Choroid plexus epithelial cell (primary cell): ENCODE data around the gene PTCRA.
A peak's percentile ranks its signal among the peaks of the same experiment; 100 is the strongest.

Experiments
- DNase-seq: peaks from one replicate; pipeline ENCODE4 v3.0.0-alpha.2; 2010; ENCODE audit warnings: low read depth
- H3K4me3 ChIP-seq: 2 replicates; pipeline ENCODE4 v1.5.1; 2011; ENCODE audit warnings: low read depth, mild to moderate bottlenecking, control low read depth, low read length, moderate library complexity
- TF ChIP-seq, protein P1 (sequence below): conservative IDR thresholded peaks from 2 replicates; pipeline ENCODE4 v1.5.1; 2011; ENCODE audit warnings: low read depth, mild to moderate bottlenecking, control low read depth, inconsistent platforms, low read length, moderate library complexity

Gene PTCRA

DNA sequence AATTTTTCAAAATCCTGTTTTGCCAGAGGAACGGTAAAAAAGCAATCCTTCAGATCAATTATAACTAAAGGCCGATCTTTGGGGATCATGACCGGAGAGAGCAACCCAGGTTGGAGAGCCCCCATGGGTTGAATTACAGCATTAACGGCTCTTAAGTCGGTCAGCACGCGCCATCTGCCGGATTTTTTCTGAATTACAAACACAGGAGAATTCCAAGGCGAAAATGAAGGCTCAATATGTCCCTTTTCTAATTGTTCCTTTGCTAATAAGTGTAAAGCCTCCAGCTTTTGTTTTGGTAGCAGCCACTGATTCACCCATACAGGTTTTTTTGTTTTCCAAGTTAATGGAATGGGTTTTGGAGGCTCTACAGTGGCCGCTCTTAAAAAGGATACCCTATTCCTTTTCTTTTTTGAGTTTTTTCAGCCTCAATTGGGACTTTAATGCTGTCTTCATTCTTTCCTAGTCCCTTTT lies 16.9 kb upstream of the PTCRA start:
- DNase-seq, result peak; percentile 78
- TF ChIP-seq, protein P1, sequence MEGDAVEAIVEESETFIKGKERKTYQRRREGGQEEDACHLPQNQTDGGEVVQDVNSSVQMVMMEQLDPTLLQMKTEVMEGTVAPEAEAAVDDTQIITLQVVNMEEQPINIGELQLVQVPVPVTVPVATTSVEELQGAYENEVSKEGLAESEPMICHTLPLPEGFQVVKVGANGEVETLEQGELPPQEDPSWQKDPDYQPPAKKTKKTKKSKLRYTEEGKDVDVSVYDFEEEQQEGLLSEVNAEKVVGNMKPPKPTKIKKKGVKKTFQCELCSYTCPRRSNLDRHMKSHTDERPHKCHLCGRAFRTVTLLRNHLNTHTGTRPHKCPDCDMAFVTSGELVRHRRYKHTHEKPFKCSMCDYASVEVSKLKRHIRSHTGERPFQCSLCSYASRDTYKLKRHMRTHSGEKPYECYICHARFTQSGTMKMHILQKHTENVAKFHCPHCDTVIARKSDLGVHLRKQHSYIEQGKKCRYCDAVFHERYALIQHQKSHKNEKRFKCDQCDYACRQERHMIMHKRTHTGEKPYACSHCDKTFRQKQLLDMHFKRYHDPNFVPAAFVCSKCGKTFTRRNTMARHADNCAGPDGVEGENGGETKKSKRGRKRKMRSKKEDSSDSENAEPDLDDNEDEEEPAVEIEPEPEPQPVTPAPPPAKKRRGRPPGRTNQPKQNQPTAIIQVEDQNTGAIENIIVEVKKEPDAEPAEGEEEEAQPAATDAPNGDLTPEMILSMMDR, result peak; percentile 73
- H3K4me3 ChIP-seq, result no peak overlapping the region

GRCh38 chr6:42899871-42900270 lies 16.0 kb upstream of the PTCRA start:
- TF ChIP-seq, protein P1, result no peak
- DNase-seq, result no peak

DNA sequence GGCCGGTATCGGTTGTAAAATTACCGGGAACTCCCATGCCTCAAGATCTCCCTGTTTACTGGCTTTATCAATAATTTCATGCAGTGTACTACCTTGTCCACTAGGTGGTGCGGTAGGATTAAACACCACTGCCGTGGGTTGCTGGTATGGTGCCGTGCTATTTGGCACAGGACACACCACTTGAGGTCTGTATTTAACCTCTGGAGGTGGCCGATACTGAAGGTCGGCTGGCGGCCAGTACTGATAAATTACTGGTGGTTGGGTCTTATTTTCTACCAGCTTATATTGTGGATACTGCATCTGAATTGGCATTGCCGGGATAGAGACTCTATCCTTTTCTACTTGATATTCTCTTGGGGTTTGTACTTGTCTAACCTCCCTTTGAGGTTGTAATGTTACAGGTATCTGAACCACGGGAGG lies 14.3 kb upstream of the PTCRA start:
- peak; percentile 89 for DNase-seq
- H3K4me3 ChIP-seq, result no peak overlapping the region
- TF ChIP-seq, protein P1, result peak; percentile 85

More at GRCh38 chr6:42899871-42900270, 16.0 kb upstream of the PTCRA start:
- H3K4me3 ChIP-seq, result no peak overlapping the region

- peak; percentile 40 for DNase-seq
- H3K4me3 ChIP-seq, result peak overlapping the region; percentile 39
Observed at GRCh38 chr6:42902429-42903263, 13.2 kb upstream of the PTCRA start.

- TF ChIP-seq, protein P1, result no peak
- DNase-seq, result no peak
- no peak overlapping the region for H3K4me3 ChIP-seq
Observed at GRCh38 chr6:42904467-42904866, 11.4 kb upstream of the PTCRA start.

DNA sequence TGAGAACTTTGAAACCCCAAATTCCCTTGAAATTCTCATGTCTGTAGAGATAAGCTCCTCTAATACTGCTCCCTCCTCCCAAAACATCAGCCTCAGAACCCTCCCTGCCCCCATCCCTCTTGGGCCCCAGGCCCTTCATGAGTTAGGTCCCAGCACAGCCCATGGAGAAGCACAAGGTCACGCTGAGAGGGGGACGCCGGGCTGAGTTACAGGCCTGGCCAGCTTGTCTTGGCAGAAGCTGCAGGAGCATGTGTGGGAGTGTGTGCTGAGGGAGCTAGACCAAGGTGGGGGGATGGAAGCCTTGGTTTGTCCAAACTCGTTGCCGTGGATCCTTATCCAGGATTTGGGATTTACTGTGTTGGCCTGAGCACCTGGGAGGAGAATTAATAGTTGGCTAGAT lies 8.5 kb upstream of the PTCRA start:
- H3K4me3 ChIP-seq, result no peak overlapping the region
- no peak for DNase-seq
- TF ChIP-seq, protein P1, result no peak

GRCh38 chr6:42909835-42910234 lies 6.0 kb upstream of the PTCRA start:
- no peak overlapping the region for H3K4me3 ChIP-seq
- TF ChIP-seq, protein P1, result no peak
- DNase-seq, result no peak
